PFSK-1 (cell line): ENCODE measurements around the gene MYF5.

Experiments
- FOXP2 ChIP-seq: optimal IDR thresholded peaks from 2 replicates; pipeline ENCODE3; 2011; ENCODE audit warnings: borderline replicate concordance, control low read depth, inconsistent platforms; ENCODE audit not compliant: insufficient read depth; ENCODE audit errors: extremely low read length, extremely low read depth
- POLR2AphosphoS5 ChIP-seq: IDR thresholded peaks from 2 replicates; pipeline ENCODE4 v1.6.1; 2012; ENCODE audit warnings: low read depth, mild to moderate bottlenecking, control low read depth, low read length, moderate library complexity
- SIN3A ChIP-seq: IDR thresholded peaks from 2 replicates; pipeline ENCODE4 v1.6.1; 2012; ENCODE audit warnings: mild to moderate bottlenecking, low read length, moderate library complexity, borderline replicate concordance; ENCODE audit not compliant: insufficient read depth
- TAF1 ChIP-seq: IDR thresholded peaks from 2 replicates; pipeline ENCODE4 v1.6.1; 2012; ENCODE audit warnings: low read length, control low read depth, borderline replicate concordance; ENCODE audit not compliant: insufficient read depth
- TF ChIP-seq, protein P1 (sequence below), 2 experiments: IDR thresholded peaks; 2 replicates each; pipeline versions ENCODE4 v1.6.1 to v1.8.0; 2011 to 2012; ENCODE audit warnings: low read depth in 2 of 2, low read length in 2 of 2, control low read depth in 1 of 2, inconsistent platforms in 1 of 2, mild to moderate bottlenecking in 1 of 2, moderate library complexity in 1 of 2; ENCODE audit not compliant: insufficient read depth in 1 of 2

Gene MYF5

DNA sequence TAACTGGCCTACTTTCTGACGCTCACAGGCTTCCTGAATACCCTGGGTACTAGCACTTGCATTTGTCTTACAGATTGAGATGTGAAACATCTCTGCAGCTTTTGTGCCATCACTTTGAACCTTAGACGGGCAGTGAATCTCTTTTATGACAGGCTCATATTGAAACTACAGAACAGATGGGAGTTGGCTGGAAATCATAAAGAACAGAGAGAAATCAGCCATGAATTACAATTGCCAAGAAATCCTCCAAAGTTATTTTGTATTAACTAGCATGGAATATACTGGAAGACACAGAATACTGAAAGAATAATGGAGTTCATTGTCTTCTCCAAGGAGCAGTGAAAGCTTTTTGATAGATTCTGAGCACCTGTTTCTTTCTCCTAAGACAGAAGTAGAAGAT lies 32.7 kb downstream of the MYF5 start:
- TF ChIP-seq FOXP2 (no peak), POLR2AphosphoS5 (no peak), SIN3A (no peak), TAF1 (no peak)
- TF ChIP-seq, protein P1, sequence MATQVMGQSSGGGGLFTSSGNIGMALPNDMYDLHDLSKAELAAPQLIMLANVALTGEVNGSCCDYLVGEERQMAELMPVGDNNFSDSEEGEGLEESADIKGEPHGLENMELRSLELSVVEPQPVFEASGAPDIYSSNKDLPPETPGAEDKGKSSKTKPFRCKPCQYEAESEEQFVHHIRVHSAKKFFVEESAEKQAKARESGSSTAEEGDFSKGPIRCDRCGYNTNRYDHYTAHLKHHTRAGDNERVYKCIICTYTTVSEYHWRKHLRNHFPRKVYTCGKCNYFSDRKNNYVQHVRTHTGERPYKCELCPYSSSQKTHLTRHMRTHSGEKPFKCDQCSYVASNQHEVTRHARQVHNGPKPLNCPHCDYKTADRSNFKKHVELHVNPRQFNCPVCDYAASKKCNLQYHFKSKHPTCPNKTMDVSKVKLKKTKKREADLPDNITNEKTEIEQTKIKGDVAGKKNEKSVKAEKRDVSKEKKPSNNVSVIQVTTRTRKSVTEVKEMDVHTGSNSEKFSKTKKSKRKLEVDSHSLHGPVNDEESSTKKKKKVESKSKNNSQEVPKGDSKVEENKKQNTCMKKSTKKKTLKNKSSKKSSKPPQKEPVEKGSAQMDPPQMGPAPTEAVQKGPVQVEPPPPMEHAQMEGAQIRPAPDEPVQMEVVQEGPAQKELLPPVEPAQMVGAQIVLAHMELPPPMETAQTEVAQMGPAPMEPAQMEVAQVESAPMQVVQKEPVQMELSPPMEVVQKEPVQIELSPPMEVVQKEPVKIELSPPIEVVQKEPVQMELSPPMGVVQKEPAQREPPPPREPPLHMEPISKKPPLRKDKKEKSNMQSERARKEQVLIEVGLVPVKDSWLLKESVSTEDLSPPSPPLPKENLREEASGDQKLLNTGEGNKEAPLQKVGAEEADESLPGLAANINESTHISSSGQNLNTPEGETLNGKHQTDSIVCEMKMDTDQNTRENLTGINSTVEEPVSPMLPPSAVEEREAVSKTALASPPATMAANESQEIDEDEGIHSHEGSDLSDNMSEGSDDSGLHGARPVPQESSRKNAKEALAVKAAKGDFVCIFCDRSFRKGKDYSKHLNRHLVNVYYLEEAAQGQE (IDR thresholded peaks at IDR 0.05; ENCODE audit: insufficient read depth in 1 of 2, low read depth in 2 of 2, low read length in 2 of 2): no peak

DNA sequence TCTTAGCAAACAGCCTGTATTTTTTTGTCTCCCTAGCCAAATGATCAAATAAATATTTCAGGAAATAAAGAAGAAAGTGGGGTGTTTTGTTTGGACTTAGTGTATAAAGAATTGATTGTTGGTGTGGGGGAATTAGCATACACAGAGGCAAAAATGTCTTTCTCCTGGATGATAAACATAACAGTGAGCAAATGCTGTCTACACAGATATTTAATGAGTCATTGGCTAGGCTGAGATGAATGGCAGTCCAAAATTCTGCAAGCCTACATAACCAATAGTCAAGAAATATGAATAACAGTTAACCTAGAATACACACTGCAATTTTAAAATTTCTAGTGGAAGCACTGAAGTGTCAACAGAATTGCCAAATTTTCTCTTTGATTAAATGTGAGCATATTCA lies 35.8 kb downstream of the MYF5 start:
- TF ChIP-seq SIN3A: no peak
- TF ChIP-seq FOXP2: no peak
- TF ChIP-seq POLR2AphosphoS5: no peak
- no peak for TF ChIP-seq TAF1
- TF ChIP-seq, protein P1 (IDR thresholded peaks at IDR 0.05; ENCODE audit: insufficient read depth in 1 of 2, low read depth in 2 of 2, low read length in 2 of 2): no peak

DNA sequence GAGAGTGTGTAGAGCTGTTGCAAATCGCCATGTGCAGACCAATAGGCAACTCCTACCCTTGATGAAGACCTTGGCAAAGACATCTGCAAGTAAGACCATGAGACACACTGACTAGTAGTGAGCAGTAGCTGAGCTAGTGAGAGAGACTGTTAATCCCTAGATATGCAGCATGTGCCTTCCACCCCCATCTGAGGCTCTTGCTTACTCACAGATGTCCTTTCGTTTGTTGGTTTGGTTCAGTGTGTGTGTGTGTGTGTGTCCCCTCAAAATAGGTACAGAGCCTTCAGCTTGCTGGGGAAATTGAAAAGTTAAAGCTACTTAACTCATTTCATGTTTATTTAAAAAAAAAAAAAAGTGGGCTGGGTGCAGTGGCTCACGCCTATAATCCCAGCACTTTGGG lies 37.6 kb downstream of the MYF5 start:
- TF ChIP-seq POLR2AphosphoS5: no peak
- TF ChIP-seq FOXP2: no peak
- TF ChIP-seq SIN3A: no peak
- TF ChIP-seq, protein P1 (IDR thresholded peaks at IDR 0.05; ENCODE audit: insufficient read depth in 1 of 2, low read depth in 2 of 2, low read length in 2 of 2): no peak
- no peak for TF ChIP-seq TAF1

DNA sequence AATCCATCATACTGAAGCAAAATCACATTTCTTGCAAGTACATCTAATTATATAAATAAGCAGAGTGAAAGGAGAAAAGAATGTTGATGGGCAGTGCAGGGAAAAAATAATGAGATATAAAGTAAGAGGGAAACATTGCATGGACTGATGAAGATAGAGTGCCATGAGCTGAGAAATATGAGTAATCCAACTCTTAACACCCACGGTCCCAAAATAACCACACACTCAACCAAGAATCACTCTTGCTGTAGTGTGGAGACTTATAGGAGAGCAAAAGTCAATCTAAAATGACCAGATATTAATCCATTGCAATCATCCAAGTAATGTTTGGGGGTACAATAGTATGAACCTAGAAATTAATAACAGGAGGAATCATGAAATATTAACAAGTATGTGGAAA lies 40.2 kb downstream of the MYF5 start:
- TF ChIP-seq TAF1: no peak
- no peak for TF ChIP-seq FOXP2
- no peak for TF ChIP-seq SIN3A
- TF ChIP-seq, protein P1 (IDR thresholded peaks at IDR 0.05; ENCODE audit: insufficient read depth in 1 of 2, low read depth in 2 of 2, low read length in 2 of 2): no peak
- no peak for TF ChIP-seq POLR2AphosphoS5

DNA sequence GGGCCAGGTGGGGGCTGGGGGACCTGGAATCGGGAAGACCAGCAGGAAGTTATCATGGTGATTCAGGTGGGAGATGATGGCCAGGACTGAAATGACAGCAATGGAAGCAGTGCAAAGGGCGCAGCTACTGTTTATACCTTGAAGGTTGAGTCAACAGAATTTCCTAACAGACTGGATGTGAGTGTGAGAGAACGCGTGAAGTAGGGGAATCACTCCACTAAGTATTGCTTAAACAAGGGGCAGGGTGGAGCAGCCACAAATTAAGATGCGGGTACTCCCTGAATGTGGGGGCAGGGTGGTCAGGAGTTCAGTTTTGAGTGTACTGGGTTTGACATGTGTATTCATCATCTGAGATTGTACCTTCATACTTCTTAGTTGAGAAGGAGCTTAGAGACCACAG lies 45.1 kb downstream of the MYF5 start:
- no peak for TF ChIP-seq SIN3A
- no peak for TF ChIP-seq POLR2AphosphoS5
- no peak for TF ChIP-seq TAF1
- TF ChIP-seq FOXP2: no peak
- TF ChIP-seq, protein P1 (IDR thresholded peaks at IDR 0.05; ENCODE audit: insufficient read depth in 1 of 2, low read depth in 2 of 2, low read length in 2 of 2): no peak
